ENCODE measurements around the gene RDX. TPM values are rescaled to one million over a fixed set of nuclear protein-coding genes. Genes with fewer than 3 reads are reported as not detected.

Gene RDX
- total RNA-seq, 1 experiment from 2014 or later = 77.4 TPM

- Mint-ChIP-seq H3K36me3 (peaks cover 3% of the 10 kb centered on the region; the same call in 1 of the 2 replicates), H3K9me3 (peaks cover 10% of the 10 kb centered on the region), H3K4me3 (no peak overlapping the region), H3K4me1 (peaks cover 22% of the 10 kb centered on the region), H3K27me3 (ENCODE audit: low read depth) (no peaks in the 10 kb centered on the region), H3K27ac (no peak overlapping the region)
- ATAC-seq (peak; percentile 19), DNase-seq (ENCODE audit: low spot score) (peak; percentile 35)
- CTCF ChIA-PET = no interaction called here
- POLR2A ChIA-PET = no interaction called here
- TF ChIP-seq ZNF532 (CRISPR knock-in tag; IDR thresholded peaks at IDR 0.05; ENCODE audit: borderline replicate concordance) = no peak
- TF ChIP-seq FOXP1 (CRISPR knock-in tag; IDR thresholded peaks at IDR 0.05; ENCODE audit: borderline replicate concordance) = no peak
- TF ChIP-seq E2F5 (CRISPR knock-in tag; IDR thresholded peaks at IDR 0.05) = no peak
- TF ChIP-seq IRF2 (CRISPR knock-in tag; IDR thresholded peaks at IDR 0.05; ENCODE audit: borderline replicate concordance, low read depth) = no peak
- TF ChIP-seq ETV6 (CRISPR knock-in tag; IDR thresholded peaks at IDR 0.05) = no peak
- TF ChIP-seq HMGA2 (CRISPR knock-in tag; IDR thresholded peaks at IDR 0.05) = no peak
- TF ChIP-seq CDX4 (CRISPR knock-in tag; IDR thresholded peaks at IDR 0.05; ENCODE audit: borderline replicate concordance) = no peak
- no peak for TF ChIP-seq ZNF671 (CRISPR knock-in tag; IDR thresholded peaks at IDR 0.05)
- TF ChIP-seq AR (CRISPR knock-in tag; IDR thresholded peaks at IDR 0.05) = no peak
- no peak for TF ChIP-seq TP53 (CRISPR knock-in tag; IDR thresholded peaks at IDR 0.05)
- TF ChIP-seq NR2C2 (CRISPR knock-in tag; IDR thresholded peaks at IDR 0.05) = no peak
- TF ChIP-seq CREM (CRISPR knock-in tag; IDR thresholded peaks at IDR 0.05) = no peak
- no peak for TF ChIP-seq GABPB1 (CRISPR knock-in tag; IDR thresholded peaks at IDR 0.05)
- TF ChIP-seq ZMAT4 (CRISPR knock-in tag; IDR thresholded peaks at IDR 0.05) = no peak
- no peak for TF ChIP-seq TEAD1 (CRISPR knock-in tag; IDR thresholded peaks at IDR 0.05)
These were observed 4.6 kb upstream of the RDX start for GRCh38 chr11:110301032-110301431.

- no peak for TF ChIP-seq CREM (CRISPR knock-in tag; IDR thresholded peaks at IDR 0.05)
- ATAC-seq (no peak), DNase-seq (ENCODE audit: low spot score) (no peak)
- H3K27ac Mint-ChIP-seq = no peak overlapping the region
- peaks cover 31% of the 10 kb centered on the region for H3K4me1 Mint-ChIP-seq
- peaks cover 2% of the 10 kb centered on the region; the same call in 1 of the 2 replicates for H3K36me3 Mint-ChIP-seq
- POLR2A ChIA-PET = no interaction called here
- CTCF ChIA-PET = no interaction called here
- H3K27me3 Mint-ChIP-seq (ENCODE audit: low read depth) = no peaks in the 10 kb centered on the region
- no peak overlapping the region for H3K4me3 Mint-ChIP-seq
- H3K9me3 Mint-ChIP-seq = peaks cover 7% of the 10 kb centered on the region
These were observed 2.8 kb upstream of the RDX start for GRCh38 chr11:110299006-110299785.
